GM19324 (cell line): ENCODE measurements around the gene HSF4.

ENCODE experiments used
- ATAC-seq: cut with Tn5 transposase; IDR thresholded peaks from one replicate; pipeline ENCODE4 v1.9.1; 2021; ENCODE audit warnings: mild to moderate bottlenecking, moderate library complexity; ENCODE audit not compliant: unreplicated experiment, low FRiP score

Gene HSF4

GRCh38 chr16:67213197-67214019 lies 48.9 kb downstream of the HSF4 start:
- ATAC-seq: no peak

- no peak for ATAC-seq
These were observed 51.2 kb downstream of the HSF4 start for GRCh38 chr16:67215706-67216105.

- no peak for ATAC-seq
These were observed 52.3 kb downstream of the HSF4 start for GRCh38 chr16:67216612-67217490.
